Dermis blood vessel endothelial cell (primary cell): ENCODE measurements around the gene FGB. TPM values are rescaled to one million over a fixed set of nuclear protein-coding genes. Genes with fewer than 3 reads are reported as not detected.
A peak's percentile ranks its signal among the peaks of the same experiment; 100 is the strongest.

Source experiments
- DNase-seq: peaks from one replicate; pipeline ENCODE4 v3.0.0; 2010
- total RNA-seq: library from RNA; depleted of rRNA; stranded (reverse); fragments of >200 nt; gene quantifications from 2 replicates; pipeline ENCODE4 v1.2.3, GENCODE V29; 2014

Gene FGB
- not detected in 2 replicates for total RNA-seq

DNA sequence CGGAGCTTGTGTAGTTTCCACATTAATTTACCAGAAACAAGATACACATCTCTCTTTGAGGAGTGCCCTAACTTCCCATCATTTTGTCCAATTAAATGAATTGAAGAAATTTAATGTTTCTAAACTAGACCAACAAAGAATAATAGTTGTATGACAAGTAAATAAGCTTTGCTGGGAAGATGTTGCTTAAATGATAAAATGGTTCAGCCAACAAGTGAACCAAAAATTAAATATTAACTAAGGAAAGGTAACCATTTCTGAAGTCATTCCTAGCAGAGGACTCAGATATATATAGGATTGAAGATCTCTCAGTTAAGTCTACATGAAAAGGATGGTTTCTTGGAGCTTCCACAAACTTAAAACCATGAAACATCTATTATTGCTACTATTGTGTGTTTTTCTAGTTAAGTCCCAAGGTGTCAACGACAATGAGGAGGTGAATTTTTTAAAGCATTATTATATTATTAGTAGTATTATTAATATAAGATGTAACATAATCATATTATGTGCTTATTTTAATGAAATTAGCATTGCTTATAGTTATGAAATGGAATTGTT is at the start of gene FGB:
Gene FGB (plus strand): TSS at position 315 of the 558 bp plus-strand sequence. CDS start 8 bp downstream, at position 323.
- DNase-seq: no peak

DNA sequence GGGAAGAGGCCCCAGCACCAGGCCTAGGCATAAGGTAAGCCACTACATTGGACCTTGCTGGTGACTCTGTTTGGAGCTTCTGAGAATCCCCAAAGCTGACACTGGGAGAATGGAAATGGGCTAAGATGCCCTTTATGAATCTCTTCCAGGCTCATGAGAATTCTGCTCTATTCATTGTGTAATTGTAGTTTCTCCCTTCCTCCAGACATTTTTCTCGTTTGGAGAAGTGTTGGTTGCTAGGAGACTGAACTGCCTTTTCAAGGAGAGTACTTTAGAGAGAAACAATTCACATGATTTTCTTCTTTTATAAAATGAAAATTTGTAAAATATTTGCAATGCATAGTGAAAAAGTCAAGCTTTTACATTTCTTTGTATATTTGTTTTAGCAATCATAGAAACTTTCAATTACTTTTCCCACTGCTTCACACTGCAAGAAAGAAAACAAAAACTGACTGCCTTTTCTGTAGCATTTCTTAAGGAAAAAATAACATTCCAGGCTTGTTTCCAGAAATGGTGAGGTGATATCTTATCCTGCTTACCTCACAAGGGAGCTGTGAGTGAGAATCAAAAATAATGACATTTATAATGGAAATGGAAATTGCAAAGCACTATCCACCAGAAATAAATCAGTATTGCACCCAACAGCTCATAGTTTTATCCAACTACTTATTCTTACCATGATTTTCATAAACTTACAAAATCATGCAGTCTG is 46.3 kb upstream of the FGB start:
- no peak for DNase-seq

DNA sequence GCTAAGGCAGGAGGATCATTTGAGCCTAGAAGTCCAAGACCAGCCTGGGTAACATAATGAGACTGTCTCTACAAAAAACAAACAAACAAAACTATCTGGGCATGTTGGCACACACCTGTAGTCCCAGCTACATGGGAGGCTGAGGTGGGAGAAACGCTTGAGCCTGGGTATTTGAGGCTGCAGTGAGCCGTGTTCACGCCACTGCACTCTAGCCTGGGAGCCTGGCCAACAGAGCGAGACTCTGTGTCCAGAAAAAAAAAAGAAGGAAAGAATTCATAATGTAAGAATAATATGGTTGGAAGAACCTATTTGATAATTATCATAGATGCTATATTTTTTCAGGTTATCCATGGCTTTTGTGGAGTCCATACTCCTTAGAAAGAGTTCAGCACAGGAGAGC is 45.2 kb upstream of the FGB start:
- no peak for DNase-seq

DNA sequence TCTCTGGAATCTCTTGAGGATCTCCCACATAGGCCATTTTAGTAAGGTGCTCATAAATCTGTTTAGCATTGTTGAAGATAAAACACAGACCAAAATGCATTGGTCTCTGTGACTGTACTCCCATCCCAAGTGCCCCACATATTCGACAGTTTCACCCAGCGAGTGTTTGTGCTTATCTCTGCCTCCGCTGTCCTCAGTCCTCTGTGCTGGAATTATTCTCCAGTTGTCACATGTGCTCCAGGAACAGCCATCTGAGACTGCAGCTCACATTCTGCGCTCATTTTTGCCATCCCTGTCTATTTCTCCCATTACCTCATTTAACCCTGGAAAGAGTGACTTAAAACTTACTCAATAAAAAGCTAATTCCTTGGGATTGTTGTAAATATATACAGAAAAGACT is 43.6 kb upstream of the FGB start:
- DNase-seq: no peak

DNA sequence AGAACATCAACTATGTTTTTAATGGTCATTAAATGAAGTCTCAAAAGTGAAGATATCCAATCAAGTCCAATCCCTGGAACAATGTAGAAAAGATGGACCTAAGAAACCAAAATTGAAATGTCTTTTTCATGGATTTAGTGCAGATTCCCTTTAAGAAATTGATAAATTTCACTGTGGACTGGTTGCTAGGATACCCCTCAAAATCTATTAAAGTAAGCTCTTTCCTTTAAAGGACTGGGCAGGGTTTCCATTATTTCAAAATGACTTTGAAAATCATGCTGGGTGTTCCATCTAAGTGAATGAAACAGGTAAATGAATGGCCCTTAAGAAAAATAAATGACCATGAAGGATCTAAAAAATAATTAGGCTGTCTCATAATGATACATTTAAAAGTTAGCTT is 41.2 kb upstream of the FGB start:
- no peak for DNase-seq

DNA sequence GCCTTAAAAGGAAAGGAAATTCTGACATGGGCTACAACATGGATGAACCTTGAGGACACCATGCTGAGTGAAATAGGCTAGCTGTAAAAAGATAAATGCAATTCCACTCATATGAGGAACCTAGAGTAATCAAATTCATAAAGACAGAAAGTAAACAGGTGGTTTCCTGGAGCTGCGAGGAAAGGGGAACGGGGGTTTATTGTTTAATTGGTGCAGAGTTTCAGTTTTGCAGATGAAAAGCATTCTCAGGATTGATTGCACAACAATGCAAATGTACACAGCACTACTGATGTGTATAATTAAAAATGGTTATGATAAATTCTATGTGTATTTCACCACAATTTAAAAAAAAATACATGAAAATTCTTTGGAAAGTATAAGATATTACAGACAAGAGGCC is 36.7 kb upstream of the FGB start:
- no peak for DNase-seq

DNA sequence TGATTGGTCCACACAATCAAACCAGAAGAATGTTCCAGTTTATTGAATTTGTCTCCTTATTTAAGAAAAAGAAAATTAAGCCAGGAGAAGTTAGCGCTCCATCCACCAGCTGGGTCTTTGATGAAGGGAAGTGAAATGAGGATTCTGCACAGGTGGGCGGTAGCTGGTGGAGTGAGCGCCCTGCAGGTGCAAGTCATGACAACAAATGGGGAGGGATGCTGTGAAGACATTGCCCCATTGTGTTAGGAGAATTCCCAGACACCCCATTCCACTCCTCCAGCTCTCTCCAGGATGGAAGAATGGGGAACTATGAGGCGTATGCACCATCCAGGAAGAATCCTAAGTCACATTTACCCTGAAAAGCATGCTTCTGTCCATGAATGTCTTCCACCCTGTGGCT is 35.5 kb upstream of the FGB start:
- no peak for DNase-seq

DNA sequence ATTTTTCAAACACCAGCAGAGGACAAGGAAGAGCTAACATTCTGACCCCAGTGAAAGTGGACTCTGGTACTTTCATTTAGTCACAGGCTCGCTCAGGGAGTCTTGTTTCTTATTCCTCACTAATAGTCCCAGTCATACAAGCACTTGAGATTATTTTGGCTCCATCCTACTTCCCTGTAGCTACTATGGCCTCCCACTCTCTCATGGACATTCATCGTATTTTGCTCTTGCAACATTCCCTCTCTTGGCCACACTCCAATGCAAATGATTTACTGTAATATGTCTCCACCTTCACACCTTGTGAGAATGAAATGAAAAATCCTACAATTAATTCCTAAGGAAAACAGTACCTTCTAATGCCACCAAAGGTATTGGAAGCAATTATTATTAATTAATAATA is 33.9 kb upstream of the FGB start:
- DNase-seq: no peak

DNA sequence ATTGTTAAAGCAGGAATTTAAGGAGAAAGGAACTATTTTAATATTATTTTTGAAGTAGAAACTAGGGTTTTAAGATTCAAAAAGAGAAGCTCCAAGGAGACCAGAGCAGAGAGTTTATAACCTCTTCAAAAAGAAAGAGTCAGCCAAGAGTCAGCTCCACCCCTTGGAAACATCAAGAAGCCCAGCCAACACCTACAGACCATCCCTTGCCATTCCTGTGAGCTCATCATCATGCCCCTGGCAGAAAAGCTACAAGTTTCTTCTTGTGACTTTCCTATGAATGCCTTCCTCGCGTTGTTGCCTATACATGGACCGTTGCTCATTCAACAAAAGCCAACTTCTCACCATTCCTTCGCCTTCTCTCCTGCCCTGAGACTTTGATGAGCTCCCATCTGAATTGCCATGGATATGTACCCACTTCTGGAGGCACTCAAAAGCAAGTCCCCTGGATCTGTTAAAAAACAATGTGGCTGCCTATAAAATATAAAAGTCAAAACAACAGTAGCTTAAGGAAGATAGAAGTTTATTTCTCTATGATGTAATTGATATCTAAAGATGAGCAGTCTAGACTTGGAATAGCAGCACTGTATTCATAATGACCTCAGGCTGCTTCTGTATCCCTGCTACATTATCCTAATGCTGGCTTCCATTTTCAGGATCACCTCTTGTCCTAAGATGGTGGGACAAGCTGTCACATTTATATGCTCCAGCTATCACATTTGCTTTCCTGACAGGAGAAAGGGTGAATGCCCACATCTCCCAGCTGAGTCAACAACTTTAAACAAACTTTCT is 32.9 kb upstream of the FGB start:
- DNase-seq: no peak

DNA sequence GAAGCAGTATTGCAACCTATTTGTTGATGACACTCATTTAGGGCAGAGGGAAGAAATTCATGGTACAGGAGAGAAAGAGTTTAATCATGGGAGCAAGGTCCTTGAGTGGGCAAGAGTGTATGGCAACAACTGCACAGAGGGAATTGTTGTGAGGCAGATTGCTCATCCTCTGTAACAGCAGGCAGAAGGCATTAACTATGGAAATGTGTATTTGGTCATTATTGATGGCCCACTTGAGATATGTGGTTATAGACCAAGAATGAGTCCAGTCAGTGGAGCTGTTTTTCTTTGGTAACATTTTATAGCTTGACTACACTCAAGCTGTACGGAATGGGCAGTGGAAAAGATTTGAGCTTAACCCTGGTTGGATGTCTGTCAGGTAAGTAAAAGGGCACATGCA is 28.5 kb upstream of the FGB start:
- no peak for DNase-seq

DNA sequence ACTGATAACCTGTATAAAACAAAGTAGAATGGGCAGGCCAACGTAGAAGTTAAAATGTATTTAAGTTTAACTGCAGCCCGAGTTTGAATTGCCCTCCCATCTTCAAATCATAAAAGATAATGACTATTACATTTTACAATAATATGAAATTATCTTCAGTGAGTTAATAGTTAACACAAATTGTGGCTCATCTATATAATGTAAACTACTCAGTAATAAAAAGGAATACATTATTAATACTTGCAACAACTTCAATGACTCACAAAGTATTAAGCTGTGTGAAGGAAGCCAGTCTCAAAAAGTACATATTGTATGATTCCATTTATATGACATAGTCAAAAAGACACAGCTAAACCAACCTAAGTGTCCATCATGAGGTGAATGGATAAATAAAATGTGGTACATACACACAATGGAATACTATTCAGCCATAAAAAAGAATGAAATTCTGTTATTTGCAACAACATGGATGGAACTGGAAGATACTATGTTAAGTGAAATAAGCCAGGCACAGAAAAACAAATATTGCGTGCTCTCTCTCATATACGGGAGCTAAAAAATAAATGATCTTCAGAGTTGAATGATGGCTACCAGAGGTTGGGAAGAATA is 20.4 kb upstream of the FGB start:
- no peak for DNase-seq

DNA sequence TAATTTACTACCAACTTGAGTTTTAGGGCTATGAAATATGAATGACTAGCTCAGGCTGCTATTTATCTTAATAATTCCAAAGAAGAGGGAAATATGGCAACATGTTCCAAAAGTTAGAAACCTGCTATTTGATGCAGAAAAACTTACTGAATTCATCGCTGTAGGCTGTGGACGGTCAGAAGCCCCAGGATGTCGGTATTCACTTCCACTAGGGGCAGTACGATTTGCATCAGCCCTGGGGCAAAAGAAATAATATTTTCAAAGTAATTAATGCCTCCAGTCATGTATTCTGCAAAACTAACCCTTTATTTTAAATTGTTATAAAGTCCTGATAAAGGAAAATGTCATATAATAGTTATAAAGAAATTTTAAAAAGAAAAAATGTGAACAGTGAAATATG is 17.1 kb upstream of the FGB start:
- no peak for DNase-seq

DNA sequence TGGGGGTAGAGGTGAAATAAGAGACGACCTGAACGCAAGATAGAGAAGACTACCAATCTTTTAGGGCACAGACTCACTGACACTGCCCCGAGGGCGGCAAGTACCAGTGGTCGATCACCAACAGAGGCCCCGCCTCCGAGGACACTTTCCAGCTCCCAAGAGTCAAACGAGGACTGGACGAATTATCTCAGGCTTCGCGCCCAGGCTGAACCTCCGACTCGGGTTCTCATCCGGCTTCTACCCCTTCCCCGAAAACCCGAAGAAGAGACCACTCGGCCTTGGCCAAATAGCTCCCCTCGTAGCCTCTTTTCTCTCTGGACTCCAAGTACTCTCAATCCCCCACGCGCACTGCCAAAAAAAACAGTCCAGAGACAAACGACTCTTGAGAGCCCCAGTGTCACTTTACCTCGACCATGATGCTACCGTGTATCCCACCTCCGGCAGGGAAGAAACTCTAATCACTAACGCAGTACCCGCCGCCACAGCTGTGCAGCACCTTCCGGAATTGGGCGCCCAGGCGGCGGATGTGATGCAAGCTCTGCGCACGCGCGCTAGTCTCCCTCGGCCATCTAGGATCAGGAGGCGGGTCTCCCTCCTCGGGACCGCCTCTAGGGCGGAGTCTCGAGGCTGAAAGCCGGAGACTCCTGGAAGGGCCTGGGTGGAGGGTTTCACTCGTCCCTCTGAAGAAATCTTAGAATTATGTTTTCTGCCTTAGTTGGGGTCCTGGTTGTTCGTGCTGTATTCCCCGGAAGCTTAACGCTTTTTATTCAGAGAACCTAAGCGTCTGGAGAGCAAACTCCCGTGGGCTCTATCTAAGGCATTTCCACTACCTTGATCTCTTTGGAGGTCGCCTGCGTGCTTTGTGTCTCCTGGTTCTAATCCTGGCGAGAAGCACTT is 12.7 kb upstream of the FGB start, which contains the start of gene PLRG1:
Gene PLRG1 (minus strand): TSS at position 507 of the 897 bp plus-strand sequence. CDS start 92 bp downstream, at position 415.
- DNase-seq: peak; percentile 97

DNA sequence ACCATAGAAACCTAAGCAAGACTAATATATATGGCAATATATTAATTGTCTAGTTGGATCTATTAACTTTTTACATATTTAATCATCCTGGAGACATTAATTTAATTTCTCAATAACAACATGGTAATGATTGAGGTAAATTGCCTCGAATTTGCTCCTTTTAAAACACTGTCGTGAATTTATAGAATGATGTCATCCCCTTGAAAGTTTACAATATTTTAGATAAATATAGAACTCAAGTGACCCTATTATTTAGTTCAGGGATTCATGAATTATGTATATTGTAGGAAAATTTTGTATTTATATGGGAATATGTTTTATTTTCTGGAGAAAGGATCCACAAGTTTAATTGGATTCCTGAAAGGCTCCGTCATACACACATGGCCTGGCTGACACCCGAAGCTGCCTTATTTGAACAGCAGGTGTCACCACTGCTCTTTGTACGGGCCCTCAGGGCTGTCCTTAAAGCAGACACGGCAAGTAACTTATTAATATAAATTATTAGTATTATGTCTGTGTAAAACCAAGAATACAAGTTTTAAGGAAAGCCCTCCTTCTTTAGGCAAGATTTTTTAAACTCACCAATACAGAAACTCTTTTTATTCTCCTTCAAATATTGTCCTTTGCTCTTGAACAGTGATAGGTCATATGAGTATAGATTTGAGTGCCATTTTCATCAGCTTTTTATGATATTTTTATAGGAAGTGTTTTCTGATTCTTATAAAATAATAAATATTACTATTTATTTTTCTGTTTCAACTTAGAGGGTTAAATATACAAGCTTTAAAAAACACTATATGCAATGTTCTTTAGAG is 10.7 kb upstream of the FGB start:
- DNase-seq: peak; percentile 92

DNA sequence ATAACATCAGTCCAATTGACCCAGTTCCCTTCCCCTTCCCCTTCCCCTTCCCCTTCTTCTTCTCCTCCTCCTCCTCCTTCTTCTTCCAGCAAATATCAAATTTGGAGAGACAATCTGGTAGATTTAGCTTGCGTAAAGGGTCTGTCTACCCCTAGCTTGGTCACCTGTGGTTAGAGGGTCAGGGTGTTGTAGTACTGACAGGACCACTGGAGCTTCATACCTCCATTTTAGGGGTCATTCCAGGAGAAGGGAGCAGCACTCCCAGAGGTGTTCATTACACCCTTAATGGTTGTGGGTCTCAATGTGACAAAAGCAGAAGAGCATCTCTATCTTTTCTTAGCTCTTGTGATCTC is 3.7 kb upstream of the FGB start:
- DNase-seq: no peak

DNA sequence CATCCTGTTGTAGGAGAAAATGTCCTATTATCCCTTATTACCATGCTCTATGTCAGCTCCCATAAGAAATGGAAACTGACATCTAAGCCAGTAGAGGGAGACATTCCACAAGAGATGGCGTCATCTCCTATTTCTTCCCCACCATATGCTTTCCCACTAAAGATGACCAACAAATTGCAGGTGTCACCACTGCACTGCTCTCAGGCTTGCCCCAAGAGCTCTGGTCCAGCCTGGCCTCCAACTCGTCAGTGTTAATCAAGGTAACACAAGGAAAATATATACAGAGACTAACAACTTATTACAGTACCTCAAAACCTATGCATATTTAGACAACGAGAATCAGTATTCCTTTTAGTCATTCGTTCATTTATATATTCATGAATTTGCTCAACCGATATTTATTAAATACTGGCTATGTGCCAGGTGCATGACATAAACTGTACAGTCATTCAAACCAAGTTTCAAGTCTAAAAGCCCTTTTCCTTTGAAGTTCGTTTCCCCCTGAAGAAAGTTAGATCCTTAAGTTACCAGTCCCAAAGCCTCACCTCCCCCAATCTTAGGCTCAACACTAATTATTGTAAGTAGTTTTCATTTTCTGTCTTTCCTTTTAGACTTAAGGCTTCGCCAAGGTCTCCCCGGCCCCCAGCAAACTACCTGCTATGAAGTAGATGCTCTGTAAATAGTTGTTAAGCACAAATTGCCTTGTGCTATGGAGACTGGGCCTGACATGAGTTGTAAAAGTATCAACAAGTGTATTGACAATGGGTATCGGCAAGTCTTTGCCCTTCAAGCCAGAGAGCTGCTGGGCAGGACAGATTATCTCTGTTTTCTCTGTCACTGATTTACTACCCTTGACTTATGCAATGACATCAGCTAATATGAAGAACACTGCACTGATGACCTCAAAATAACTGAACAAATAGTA is 3.1 kb upstream of the FGB start:
- peak; percentile 64 for DNase-seq

DNA sequence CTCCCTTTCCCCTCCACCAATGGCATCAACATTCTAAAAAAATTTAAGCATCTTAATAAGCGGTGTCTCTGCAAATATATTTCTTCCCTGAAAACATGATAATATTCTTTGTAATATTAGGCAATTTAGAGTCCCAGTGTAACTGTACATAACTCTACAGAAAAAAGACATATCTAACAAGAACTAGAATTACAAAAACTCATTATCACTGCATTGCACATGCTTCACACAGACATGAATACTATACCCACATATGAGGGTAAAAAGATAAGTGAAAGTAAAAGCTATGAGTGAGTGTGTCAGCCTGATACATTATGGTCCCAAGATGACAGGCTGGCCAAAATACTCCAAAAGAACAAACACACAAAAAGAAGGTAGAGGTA is 2.4 kb upstream of the FGB start:
- DNase-seq: no peak

DNA sequence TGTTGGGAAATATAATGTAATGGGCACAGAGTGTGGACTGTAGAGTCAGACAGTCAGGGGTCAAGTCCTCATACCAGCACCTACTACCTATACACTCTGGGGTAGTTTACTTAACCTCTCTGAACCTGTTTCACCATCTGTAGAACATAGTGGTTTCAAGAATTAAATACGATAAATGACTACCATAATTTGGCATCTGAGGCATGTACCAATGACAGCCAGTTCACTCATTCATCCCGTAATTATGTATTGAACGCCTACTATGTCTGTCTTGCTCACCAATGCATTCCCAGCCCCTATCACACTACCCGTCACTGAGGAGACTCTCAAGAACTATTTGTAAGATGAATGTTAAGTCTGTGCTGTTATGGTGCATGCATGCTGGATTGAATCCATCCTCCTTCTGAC is 2.0 kb upstream of the FGB start:
- no peak for DNase-seq

DNA sequence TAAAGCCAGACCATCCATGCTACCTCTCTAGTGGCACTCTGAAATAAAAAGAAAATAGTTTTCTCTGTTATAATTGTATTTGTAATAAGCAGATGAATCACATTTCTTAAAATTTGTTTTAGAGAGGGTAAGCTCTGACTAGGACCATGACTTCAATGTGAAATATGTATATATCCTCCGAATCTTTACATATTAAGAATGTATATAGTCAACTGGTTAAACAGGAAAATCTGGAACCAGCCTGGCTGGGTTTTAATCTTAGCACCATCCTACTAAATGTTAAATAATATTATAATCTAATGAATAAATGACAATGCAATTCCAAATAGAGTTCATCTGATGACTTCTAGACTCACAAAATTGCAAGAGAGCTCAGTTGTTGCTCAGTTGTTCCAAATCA is 1.5 kb downstream of the FGB start:
- DNase-seq: no peak

DNA sequence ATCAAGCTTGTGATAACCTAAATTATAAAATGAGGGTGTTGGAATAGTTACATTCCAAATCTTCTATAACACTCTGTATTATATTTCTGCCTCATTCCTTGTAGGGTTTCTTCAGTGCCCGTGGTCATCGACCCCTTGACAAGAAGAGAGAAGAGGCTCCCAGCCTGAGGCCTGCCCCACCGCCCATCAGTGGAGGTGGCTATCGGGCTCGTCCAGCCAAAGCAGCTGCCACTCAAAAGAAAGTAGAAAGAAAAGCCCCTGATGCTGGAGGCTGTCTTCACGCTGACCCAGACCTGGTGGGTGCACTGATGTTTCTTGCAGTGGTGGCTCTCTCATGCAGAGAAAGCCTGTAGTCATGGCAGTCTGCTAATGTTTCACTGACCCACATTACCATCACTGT is 2.9 kb downstream of the FGB start:
- DNase-seq: no peak
